Upper lobe of left lung (tissue), 4 donors: ENCODE data around the gene IL1RAPL2.

Experiments
- POLR2A ChIP-seq, 4 donors: fragments of 450-650 bp; IDR thresholded peaks; one replicate each; pipeline ENCODE4 v1.5.1; 2016 to 2017; ENCODE audit warnings: antibody characterized with exemption in 4 of 4, mild to moderate bottlenecking in 2 of 4
- POLR2AphosphoS5 ChIP-seq, 2 donors: sonication (generic); formaldehyde crosslinking; IDR thresholded peaks; one replicate each; pipeline ENCODE4 v1.5.1; 2017; ENCODE audit warnings: antibody characterized with exemption in 2 of 2
- TF ChIP-seq, protein P1 (sequence below), 6 experiments: fragments of 450-650 bp in 4 of 6; fragments of 200-600 bp in 2 of 6; sonication (generic) in 2 of 6; IDR thresholded peaks; one replicate each; pipeline ENCODE4 v1.5.1; 2016 to 2019; ENCODE audit warnings: antibody characterized with exemption in 6 of 6

DNA sequence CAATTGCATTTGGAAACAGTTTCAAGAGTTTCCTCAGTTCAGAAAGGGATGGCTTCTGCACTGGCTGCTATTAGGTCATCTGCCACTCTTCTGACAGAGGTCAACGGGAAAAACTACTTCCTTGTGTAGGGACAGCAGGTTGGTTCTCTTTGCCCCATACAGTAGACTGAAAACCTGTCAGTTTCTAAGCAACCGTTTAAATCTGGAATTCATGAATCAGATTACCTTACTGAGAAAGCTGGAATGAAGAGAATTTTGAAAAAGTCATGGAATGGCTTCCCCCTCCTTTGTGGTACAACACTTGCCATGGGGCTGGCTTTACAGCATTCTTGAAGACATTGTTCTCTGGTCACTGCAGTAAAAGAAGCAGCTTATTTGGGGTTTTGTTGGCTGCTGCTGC, 240.3 kb downstream of the IL1RAPL2 start:
- TF ChIP-seq POLR2A (IDR thresholded peaks at IDR 0.05) (no peak), POLR2AphosphoS5 (IDR thresholded peaks at IDR 0.05) (no peak)
- TF ChIP-seq, protein P1, sequence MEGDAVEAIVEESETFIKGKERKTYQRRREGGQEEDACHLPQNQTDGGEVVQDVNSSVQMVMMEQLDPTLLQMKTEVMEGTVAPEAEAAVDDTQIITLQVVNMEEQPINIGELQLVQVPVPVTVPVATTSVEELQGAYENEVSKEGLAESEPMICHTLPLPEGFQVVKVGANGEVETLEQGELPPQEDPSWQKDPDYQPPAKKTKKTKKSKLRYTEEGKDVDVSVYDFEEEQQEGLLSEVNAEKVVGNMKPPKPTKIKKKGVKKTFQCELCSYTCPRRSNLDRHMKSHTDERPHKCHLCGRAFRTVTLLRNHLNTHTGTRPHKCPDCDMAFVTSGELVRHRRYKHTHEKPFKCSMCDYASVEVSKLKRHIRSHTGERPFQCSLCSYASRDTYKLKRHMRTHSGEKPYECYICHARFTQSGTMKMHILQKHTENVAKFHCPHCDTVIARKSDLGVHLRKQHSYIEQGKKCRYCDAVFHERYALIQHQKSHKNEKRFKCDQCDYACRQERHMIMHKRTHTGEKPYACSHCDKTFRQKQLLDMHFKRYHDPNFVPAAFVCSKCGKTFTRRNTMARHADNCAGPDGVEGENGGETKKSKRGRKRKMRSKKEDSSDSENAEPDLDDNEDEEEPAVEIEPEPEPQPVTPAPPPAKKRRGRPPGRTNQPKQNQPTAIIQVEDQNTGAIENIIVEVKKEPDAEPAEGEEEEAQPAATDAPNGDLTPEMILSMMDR (IDR thresholded peaks at IDR 0.05) = no peak
